Type B pancreatic cell (in vitro differentiated cells): ENCODE data around the gene CAPN15. TPM values are rescaled to one million over a fixed set of nuclear protein-coding genes. Genes with fewer than 3 reads are reported as not detected.

Source experiments
- DNase-seq: peaks from one replicate; pipeline ENCODE4 v3.0.0; 2021; ENCODE audit warnings: mixed read lengths; ENCODE audit not compliant: unreplicated experiment; ENCODE audit errors: extremely low spot score
- H3K27ac Mint-ChIP-seq: 2 replicates; pipeline ENCODE4 v1.8.0; 2021; ENCODE audit warnings: mild to moderate bottlenecking, mixed read lengths
- H3K27me3 Mint-ChIP-seq: 2 replicates; pipeline ENCODE4 v1.8.0; 2021; ENCODE audit warnings: mixed read lengths
- H3K36me3 Mint-ChIP-seq: 2 replicates; pipeline ENCODE4 v1.8.0; 2021; ENCODE audit warnings: mixed read lengths
- H3K4me1 Mint-ChIP-seq: one replicate; pipeline ENCODE4 v1.8.0; 2021; ENCODE audit warnings: mixed read lengths; ENCODE audit not compliant: unreplicated experiment
- H3K4me3 Mint-ChIP-seq: 2 replicates; pipeline ENCODE4 v1.8.0; 2021; ENCODE audit warnings: mild to moderate bottlenecking, mixed read lengths
- H3K9me3 Mint-ChIP-seq: 2 replicates; pipeline ENCODE4 v1.8.0; 2021; ENCODE audit warnings: mixed read lengths
- CTCF ChIP-seq: fragments of 200-600 bp; sonication (generic); conservative IDR thresholded peaks from 2 replicates; pipeline ENCODE4 v1.5.0; 2021; ENCODE audit warnings: antibody characterized with exemption, mild to moderate bottlenecking
- total RNA-seq: library from RNA; stranded (reverse); gene quantifications from 2 replicates; pipeline ENCODE4 v1.2.1, GENCODE V29; 2021; ENCODE audit warnings: low replicate concordance

CAPN15 gene
- total RNA-seq, 1 donor from 2014 or later: 52.3 TPM

DNA sequence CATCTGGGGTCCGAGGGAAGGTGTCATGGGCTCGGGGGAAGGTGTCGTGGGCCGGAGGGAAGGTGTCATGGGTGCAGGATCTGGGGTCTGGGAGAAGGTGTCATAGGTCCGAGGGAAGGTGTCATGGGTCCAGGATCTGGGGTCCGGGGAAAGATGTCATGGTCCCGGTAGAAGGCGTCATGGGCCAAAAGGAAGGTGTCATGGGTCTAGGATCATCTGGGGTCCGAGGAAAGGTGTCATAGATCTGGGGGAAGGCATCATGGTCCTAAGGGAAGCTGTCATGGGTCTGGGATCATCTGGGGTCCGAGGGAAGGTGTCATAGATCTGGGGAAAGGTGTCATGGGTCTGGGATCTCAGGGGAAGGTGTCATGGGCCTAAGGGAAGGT, 63.3 kb downstream of the CAPN15 start:
- H3K4me3 Mint-ChIP-seq: peak overlapping the region; percentile 91
- peaks cover 4% of the 10 kb centered on the region for H3K36me3 Mint-ChIP-seq
- TF ChIP-seq CTCF: no peak
- no peaks in the 10 kb centered on the region for H3K9me3 Mint-ChIP-seq
- H3K27ac Mint-ChIP-seq: peak overlapping the region; percentile 79
- H3K4me1 Mint-ChIP-seq: peaks cover 31% of the 10 kb centered on the region
- DNase-seq: no peak
- no peaks in the 10 kb centered on the region for H3K27me3 Mint-ChIP-seq

- H3K4me3 Mint-ChIP-seq: peak overlapping the region; percentile 91
- H3K27ac Mint-ChIP-seq: peak overlapping the region; percentile 79
- DNase-seq: no peak
- peaks cover 29% of the 10 kb centered on the region for H3K4me1 Mint-ChIP-seq
- no peak for TF ChIP-seq CTCF
- no peaks in the 10 kb centered on the region for H3K9me3 Mint-ChIP-seq
- no peaks in the 10 kb centered on the region for H3K27me3 Mint-ChIP-seq
- H3K36me3 Mint-ChIP-seq: peaks cover 4% of the 10 kb centered on the region
Observed at GRCh38 chr16:591231-591630, 63.7 kb downstream of the CAPN15 start.

DNA sequence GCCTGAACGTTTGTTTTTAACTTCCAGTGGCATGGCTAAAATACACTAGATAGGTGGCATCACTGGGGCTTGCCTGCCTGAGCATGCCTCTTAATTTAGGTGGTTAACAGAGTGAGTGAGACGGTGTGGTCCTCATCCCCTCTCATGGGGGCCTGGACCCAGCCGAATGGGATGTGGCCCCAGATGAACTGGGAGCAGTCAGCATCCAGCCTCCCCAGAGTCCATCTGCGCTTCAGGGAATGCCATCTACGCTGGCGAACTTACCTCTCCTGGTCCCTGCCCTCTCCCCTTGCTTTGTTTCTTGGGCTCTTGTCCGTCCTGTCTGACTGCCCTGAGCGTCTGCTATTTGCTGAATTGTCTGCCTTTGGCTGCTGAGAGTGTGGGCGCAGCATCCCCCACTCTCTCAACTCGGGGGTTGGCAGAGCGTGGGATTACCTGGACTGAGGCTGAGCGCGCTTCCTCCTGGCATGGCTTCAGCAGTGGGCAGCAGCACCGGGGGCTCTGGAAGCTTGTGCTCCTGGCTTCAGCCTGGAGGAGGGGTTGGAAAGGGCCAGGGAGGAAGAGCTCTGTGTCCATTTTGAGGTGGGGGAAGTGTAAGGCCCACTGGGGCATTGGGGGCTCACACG, 64.5 kb downstream of the CAPN15 start:
- peak overlapping the region; percentile 90 for H3K27ac Mint-ChIP-seq
- peaks cover 12% of the 10 kb centered on the region for H3K36me3 Mint-ChIP-seq
- peaks cover 29% of the 10 kb centered on the region for H3K4me1 Mint-ChIP-seq
- H3K4me3 Mint-ChIP-seq: peak overlapping the region; percentile 91
- no peak for DNase-seq
- no peaks in the 10 kb centered on the region for H3K9me3 Mint-ChIP-seq
- TF ChIP-seq CTCF: no peak
- no peaks in the 10 kb centered on the region for H3K27me3 Mint-ChIP-seq

GRCh38 chr16:592518-593306, 65.2 kb downstream of the CAPN15 start:
- H3K27ac Mint-ChIP-seq: peak overlapping the region; percentile 90
- no peaks in the 10 kb centered on the region for H3K27me3 Mint-ChIP-seq
- H3K4me1 Mint-ChIP-seq: peaks cover 26% of the 10 kb centered on the region
- TF ChIP-seq CTCF: no peak
- H3K36me3 Mint-ChIP-seq: peaks cover 13% of the 10 kb centered on the region
- no peaks in the 10 kb centered on the region for H3K9me3 Mint-ChIP-seq
- H3K4me3 Mint-ChIP-seq: peak overlapping the region; percentile 91
- DNase-seq: no peak

- H3K9me3 Mint-ChIP-seq: no peaks in the 10 kb centered on the region
- TF ChIP-seq CTCF: no peak
- DNase-seq: no peak
- H3K36me3 Mint-ChIP-seq: peaks cover 13% of the 10 kb centered on the region
- peak overlapping the region; percentile 90 for H3K27ac Mint-ChIP-seq
- H3K4me3 Mint-ChIP-seq: peak overlapping the region; percentile 91
- H3K27me3 Mint-ChIP-seq: no peaks in the 10 kb centered on the region
- H3K4me1 Mint-ChIP-seq: peaks cover 26% of the 10 kb centered on the region
Observed at GRCh38 chr16:593406-593805, 65.9 kb downstream of the CAPN15 start.
